Vagina (tissue), 2 donors: Measurements from ENCODE around the gene CSF1R. TPM values are rescaled to one million over a fixed set of nuclear protein-coding genes. Genes with fewer than 3 reads are reported as not detected.
A peak's percentile ranks its signal among the peaks of the same experiment; 100 is the strongest.

Experiments used
- DNase-seq, 2 donors: peaks; one replicate each; pipeline ENCODE4 v3.0.0-alpha.2; 2017; ENCODE audit errors: extremely low spot score in 2 of 2
- H3K27ac ChIP-seq: fragments of 200-600 bp; sonication (generic); one replicate; pipeline ENCODE4 v1.5.1; 2019
- H3K27me3 ChIP-seq: fragments of 200-600 bp; sonication (generic); one replicate; pipeline ENCODE4 v1.5.1; 2019
- H3K36me3 ChIP-seq, 2 donors: fragments of 200-600 bp; sonication (generic); one replicate each; pipeline ENCODE4 v1.5.1; 2017 to 2019
- H3K4me1 ChIP-seq: fragments of 200-600 bp; sonication (generic); one replicate; pipeline ENCODE4 v1.5.1; 2019
- H3K4me3 ChIP-seq, 2 donors: fragments of 200-600 bp; sonication (generic); 1 replicate in 1 of 2; 2 replicates in 1 of 2; pipeline ENCODE4 v1.5.1; 2016 to 2019
- H3K9me3 ChIP-seq: fragments of 200-600 bp; sonication (generic); one replicate; pipeline ENCODE4 v1.5.1; 2019
- CTCF ChIP-seq, 3 experiments: fragments of 450-650 bp in 2 of 3; fragments of 200-600 bp in 1 of 3; sonication (generic) in 1 of 3; IDR thresholded peaks; one replicate each; pipeline ENCODE4 v1.5.1; 2017 to 2019; ENCODE audit warnings: antibody characterized with exemption in 3 of 3, mild to moderate bottlenecking in 2 of 3, moderate library complexity in 2 of 3
- POLR2A ChIP-seq, 2 donors: fragments of 450-650 bp; IDR thresholded peaks; one replicate each; pipeline ENCODE4 v1.6.1; 2017; ENCODE audit warnings: antibody characterized with exemption in 2 of 2, mild to moderate bottlenecking in 2 of 2, moderate library complexity in 2 of 2
- POLR2AphosphoS5 ChIP-seq, 2 donors: sonication (generic); formaldehyde crosslinking; IDR thresholded peaks; one replicate each; pipeline ENCODE4 v1.9.0; 2017; ENCODE audit warnings: antibody characterized with exemption in 2 of 2, mild to moderate bottlenecking in 2 of 2, low read depth in 1 of 2; ENCODE audit not compliant: insufficient read depth in 1 of 2
- intact Hi-C: fragments of 100-400 bp; cut with DNase I; formaldehyde crosslinking; loops from one replicate; pipeline ENCODE4 v1.15.1; 2023
- total RNA-seq: library from RNA; depleted of rRNA; stranded (reverse); fragments of >200 nt; gene quantifications from one replicate; pipeline ENCODE4 v1.2.3, GENCODE V29; 2016

CSF1R gene
- total RNA-seq, 1 donor from 2014 or later, result 21.4 TPM

GRCh38 chr5:150113047-150113744 is 26.8 kb upstream of the CSF1R start:
- DNase-seq, result peak; percentile 88
- TF ChIP-seq POLR2A (IDR thresholded peaks at IDR 0.05) (no peak), POLR2AphosphoS5 (IDR thresholded peaks at IDR 0.05; ENCODE audit: insufficient read depth in 1 of 2, low read depth in 1 of 2) (peak in 1 of 2 donors; percentile 52)

GRCh38 chr5:150112201-150113046 is 26.1 kb upstream of the CSF1R start:
- no peak overlapping the region for H3K4me3 ChIP-seq
- H3K27ac ChIP-seq, result peak overlapping the region; percentile 74
- no peaks in the 10 kb centered on the region for H3K27me3 ChIP-seq
- intact Hi-C loops, result no loop called here
- H3K9me3 ChIP-seq, result no peaks in the 10 kb centered on the region
- peaks cover 9% of the 10 kb centered on the region for H3K4me1 ChIP-seq
- no peak for DNase-seq
- peaks cover 0 to 8% of the 10 kb centered on the region in 2 donors for H3K36me3 ChIP-seq
- no peak for TF ChIP-seq CTCF (IDR thresholded peaks at IDR 0.05)
- TF ChIP-seq POLR2AphosphoS5 (IDR thresholded peaks at IDR 0.05; ENCODE audit: insufficient read depth in 1 of 2, low read depth in 1 of 2), result no peak
- TF ChIP-seq POLR2A (IDR thresholded peaks at IDR 0.05), result no peak

More at GRCh38 chr5:150113047-150113744, 26.8 kb upstream of the CSF1R start:
- Histone ChIP-seq H3K36me3 (peaks cover 0 to 16% of the 10 kb centered on the region in 2 donors), H3K27ac (peak overlapping the region; percentile 74), H3K4me3 (no peak overlapping the region), H3K27me3 (no peaks in the 10 kb centered on the region), H3K4me1 (peaks cover 9% of the 10 kb centered on the region), H3K9me3 (no peaks in the 10 kb centered on the region)
- intact Hi-C loops, result no loop called here

- Histone ChIP-seq H3K9me3 (no peaks in the 10 kb centered on the region), H3K27ac (peak overlapping the region; percentile 6), H3K4me3 (no peak overlapping the region), H3K27me3 (no peaks in the 10 kb centered on the region), H3K4me1 (peaks cover 9% of the 10 kb centered on the region), H3K36me3 (no peaks in the 10 kb centered on the region)
- TF ChIP-seq CTCF (IDR thresholded peaks at IDR 0.05), result no peak
- no peak for TF ChIP-seq POLR2A (IDR thresholded peaks at IDR 0.05)
- no peak for TF ChIP-seq POLR2AphosphoS5 (IDR thresholded peaks at IDR 0.05; ENCODE audit: insufficient read depth in 1 of 2, low read depth in 1 of 2)
- no peak for DNase-seq
- intact Hi-C loops, result no loop called here
These were observed 24.8 kb upstream of the CSF1R start for GRCh38 chr5:150111122-150111521.

- H3K4me1 ChIP-seq, result peaks cover 9% of the 10 kb centered on the region
- no peak for DNase-seq
- no peaks in the 10 kb centered on the region for H3K9me3 ChIP-seq
- H3K27me3 ChIP-seq, result no peaks in the 10 kb centered on the region
- TF ChIP-seq POLR2A (IDR thresholded peaks at IDR 0.05), result no peak
- no peak for TF ChIP-seq POLR2AphosphoS5 (IDR thresholded peaks at IDR 0.05; ENCODE audit: insufficient read depth in 1 of 2, low read depth in 1 of 2)
- TF ChIP-seq CTCF (IDR thresholded peaks at IDR 0.05), result no peak
- H3K27ac ChIP-seq, result no peak overlapping the region
- H3K36me3 ChIP-seq, result no peaks in the 10 kb centered on the region
- intact Hi-C loops, result no loop called here
- H3K4me3 ChIP-seq, result no peak overlapping the region
These were observed 23.6 kb upstream of the CSF1R start for GRCh38 chr5:150109921-150110320.

GRCh38 chr5:150108711-150109514 is 22.6 kb upstream of the CSF1R start:
- intact Hi-C loops, result no loop called here
- peak; percentile 64 to 70 for DNase-seq
- Histone ChIP-seq H3K27ac (peak overlapping the region; percentile 20), H3K4me1 (peaks cover 9% of the 10 kb centered on the region), H3K4me3 (no peak overlapping the region), H3K9me3 (no peaks in the 10 kb centered on the region), H3K27me3 (no peaks in the 10 kb centered on the region), H3K36me3 (no peaks in the 10 kb centered on the region)
- no peak for TF ChIP-seq POLR2AphosphoS5 (IDR thresholded peaks at IDR 0.05; ENCODE audit: insufficient read depth in 1 of 2, low read depth in 1 of 2)
- no peak for TF ChIP-seq CTCF (IDR thresholded peaks at IDR 0.05)
- no peak for TF ChIP-seq POLR2A (IDR thresholded peaks at IDR 0.05)
